Measurements from ENCODE around the gene C1orf21. TPM values are rescaled to one million over a fixed set of nuclear protein-coding genes. Genes with fewer than 3 reads are reported as not detected.

C1orf21 gene
- total RNA-seq, 4 donors from 2014 or later = 24.0 to 43.0 (median 40.3) TPM

DNA sequence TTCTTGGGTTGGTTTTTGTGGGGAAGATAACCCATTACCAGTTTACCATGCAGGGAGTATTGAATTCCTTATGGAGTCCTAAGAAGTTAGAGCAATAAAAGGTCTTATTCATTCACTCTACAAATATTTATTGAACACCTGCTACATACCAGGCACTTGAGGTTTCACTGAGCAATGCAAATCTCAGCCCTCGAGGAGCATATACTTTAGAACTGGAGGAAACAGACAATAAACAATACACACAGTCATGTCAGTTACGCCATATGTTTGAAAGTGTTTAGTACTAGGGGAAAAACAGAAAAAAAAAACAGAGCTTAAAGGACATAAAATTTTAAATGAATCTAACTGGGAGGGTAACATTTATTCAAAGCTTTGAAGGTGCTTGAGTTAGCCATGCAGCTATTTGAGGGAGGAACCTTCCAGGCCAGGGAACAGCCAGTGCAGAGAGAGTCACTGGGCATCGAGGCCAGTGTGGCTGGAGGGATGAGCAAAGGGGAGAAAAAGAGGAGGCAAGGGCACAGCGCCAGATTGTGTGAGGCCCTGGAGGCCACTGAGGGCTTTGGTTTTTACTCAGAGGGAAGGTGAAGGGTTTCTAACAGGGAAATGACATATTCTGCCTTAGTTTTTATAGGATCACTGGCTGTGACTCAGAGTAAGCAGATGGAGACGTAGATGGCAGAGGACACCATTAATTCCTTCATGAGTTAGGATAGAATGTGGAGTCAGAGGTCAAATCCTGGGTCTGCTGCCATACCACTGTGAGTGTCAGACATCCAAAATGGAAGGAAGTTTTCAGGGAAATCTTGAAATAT lies 32.7 kb downstream of the C1orf21 start:
- TF ChIP-seq, protein P1, sequence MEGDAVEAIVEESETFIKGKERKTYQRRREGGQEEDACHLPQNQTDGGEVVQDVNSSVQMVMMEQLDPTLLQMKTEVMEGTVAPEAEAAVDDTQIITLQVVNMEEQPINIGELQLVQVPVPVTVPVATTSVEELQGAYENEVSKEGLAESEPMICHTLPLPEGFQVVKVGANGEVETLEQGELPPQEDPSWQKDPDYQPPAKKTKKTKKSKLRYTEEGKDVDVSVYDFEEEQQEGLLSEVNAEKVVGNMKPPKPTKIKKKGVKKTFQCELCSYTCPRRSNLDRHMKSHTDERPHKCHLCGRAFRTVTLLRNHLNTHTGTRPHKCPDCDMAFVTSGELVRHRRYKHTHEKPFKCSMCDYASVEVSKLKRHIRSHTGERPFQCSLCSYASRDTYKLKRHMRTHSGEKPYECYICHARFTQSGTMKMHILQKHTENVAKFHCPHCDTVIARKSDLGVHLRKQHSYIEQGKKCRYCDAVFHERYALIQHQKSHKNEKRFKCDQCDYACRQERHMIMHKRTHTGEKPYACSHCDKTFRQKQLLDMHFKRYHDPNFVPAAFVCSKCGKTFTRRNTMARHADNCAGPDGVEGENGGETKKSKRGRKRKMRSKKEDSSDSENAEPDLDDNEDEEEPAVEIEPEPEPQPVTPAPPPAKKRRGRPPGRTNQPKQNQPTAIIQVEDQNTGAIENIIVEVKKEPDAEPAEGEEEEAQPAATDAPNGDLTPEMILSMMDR (IDR thresholded peaks at IDR 0.05) = no peak
- DNase-seq (ENCODE audit: low spot score) = no peak
- no peak for ATAC-seq (ENCODE audit: low FRiP score)

DNA sequence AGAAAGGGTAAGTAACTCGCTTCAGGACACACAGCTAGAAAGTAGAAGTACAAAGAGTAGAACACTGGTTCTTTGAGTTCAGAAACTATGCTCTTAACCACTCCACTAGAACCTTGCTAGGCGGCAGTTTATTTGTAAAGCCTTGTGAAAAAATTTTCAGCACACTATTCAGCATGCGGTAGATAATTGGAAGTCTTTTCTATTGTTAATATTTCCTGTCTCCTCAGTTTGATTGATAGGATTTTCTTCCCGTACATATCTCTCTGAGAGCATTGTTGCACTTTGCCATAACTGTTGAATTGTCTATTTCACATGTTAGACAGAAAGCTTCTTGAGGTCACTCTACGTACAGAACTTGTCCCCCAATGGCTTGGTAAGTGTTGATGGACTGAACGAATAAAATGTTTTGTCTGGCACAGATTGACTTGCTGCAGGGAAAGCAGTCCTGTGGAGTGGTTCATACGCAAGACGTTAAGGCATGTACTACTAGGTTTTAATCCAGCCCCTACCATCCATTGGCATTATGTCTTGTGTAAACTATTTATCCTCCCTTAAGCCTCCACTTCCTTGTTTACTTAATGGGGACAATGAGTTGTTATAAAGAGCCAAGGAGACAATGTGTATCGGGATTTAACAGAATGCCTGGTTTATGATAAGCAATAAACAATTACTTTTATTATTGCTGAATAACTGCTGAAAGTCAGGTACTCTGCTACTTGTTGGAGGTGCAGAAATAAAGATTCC lies 35.8 kb downstream of the C1orf21 start:
- ATAC-seq (ENCODE audit: low FRiP score) (no peak), DNase-seq (ENCODE audit: low spot score) (no peak)
- TF ChIP-seq, protein P1 (IDR thresholded peaks at IDR 0.05) = no peak

DNA sequence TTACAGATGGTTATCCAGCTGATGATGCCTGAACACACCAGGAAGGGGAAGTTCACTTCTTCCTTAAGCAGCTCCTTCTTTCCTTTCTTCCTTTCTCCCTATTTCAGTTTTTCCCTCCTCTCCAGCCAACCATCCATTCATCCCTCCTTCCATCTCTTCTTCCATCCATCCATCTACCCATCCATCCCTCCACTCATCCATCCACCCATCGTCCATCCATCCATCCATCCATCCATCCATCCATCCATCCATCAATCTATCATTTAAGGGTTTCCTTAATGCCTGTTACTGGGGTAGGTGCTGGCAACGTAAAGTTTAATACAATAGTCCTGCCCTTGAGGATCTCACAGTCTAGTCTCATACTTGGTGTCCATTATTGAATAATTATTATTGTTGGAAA lies 36.8 kb downstream of the C1orf21 start:
- DNase-seq (ENCODE audit: low spot score) = no peak
- TF ChIP-seq, protein P1 (IDR thresholded peaks at IDR 0.05) = no peak
- ATAC-seq (ENCODE audit: low FRiP score) = no peak

DNA sequence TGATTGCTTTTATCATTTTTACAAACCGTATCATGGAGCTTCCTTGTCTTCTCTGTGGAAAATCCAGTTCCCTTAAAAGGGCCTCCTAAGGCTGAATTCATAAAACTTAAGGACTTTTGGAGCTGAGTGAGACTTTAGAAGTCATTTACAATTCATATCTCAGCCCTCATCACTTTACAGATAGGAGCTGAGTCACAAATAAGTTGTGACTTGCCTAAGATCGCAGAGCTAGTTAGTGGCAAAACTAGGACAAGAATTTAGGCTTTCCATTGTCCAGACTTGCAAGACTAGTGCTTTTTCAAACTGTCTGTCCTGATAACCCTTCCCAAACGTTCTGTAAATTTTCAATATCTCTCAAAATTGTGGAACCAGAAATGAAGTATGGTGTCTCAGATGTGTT lies 37.3 kb downstream of the C1orf21 start:
- ATAC-seq (ENCODE audit: low FRiP score) (no peak), DNase-seq (ENCODE audit: low spot score) (no peak)
- TF ChIP-seq, protein P1 (IDR thresholded peaks at IDR 0.05) = no peak

DNA sequence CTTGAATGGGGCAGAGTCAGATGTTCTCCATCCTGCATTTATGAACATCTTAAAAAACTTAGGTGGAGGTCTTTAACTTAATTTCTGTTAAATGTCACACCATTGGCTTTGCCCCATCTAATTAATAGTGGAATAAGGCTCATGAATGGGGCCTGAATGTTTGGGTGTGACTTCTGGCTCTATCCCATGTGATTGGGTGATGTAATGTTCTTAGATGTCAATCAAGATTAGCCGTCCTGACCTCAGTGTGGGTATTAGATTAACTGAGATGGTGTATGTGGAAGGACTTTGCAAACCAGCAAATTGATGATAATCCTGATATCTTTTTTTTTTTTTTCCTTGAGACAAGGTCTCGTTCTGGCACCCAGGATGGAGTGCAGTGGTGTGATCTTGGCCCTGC lies 38.1 kb downstream of the C1orf21 start:
- TF ChIP-seq, protein P1 (IDR thresholded peaks at IDR 0.05) = no peak
- ATAC-seq (ENCODE audit: low FRiP score) (no peak), DNase-seq (ENCODE audit: low spot score) (no peak)

DNA sequence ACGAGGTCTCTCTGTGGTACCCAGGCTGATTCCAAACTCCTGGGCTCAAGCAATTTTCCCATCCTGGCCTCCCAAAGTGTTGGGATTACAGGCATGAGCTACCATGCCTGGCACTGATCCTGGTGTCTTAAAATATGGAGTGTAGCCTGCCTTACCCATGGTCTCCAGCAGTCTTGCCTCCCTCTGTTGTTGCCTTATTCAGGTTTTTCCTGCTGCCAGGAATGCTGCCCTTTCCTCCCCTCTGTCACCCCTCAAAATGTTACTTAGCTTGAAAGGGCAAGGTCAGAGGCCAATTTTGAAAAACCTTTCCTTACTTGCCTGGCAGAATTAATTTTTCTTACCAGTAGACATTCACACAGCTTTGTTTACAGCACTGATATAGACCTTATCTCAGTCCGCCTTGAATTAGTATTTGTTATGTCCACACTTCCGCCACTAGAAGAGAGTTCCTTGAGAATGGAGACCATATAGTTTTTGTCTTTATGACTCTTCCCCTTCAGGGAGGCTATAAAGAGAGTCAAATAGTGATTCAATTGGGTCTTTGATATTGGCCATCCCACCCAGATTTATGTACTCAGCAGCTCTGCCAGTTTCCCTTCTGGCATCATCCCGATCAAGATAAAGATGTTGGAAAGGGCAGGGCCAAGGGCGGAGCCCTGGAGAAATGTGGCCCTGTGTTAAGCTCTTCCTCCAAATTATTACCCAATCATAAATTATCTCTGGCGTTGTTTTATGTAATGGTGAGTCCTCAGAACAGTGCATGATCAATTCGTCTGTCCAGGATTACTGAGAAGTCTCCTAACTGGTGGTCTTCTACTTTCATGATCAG lies 38.8 kb downstream of the C1orf21 start:
- TF ChIP-seq, protein P1 (IDR thresholded peaks at IDR 0.05) = no peak
- ATAC-seq (ENCODE audit: low FRiP score) (no peak), DNase-seq (ENCODE audit: low spot score) (no peak)

Data from omental fat pad (tissue), 4 donors.